HG02623 (cell line): Measurements from ENCODE around the gene TGFB2.

Experiments
- ATAC-seq: cut with Tn5 transposase; IDR thresholded peaks from one replicate; pipeline ENCODE4 v1.9.1; 2021; ENCODE audit warnings: moderate library complexity; ENCODE audit not compliant: unreplicated experiment

TGFB2 gene

GRCh38 chr1:218361298-218362065, 16.3 kb downstream of the TGFB2 start:
- no peak for ATAC-seq

- no peak for ATAC-seq
Observed at GRCh38 chr1:218362418-218363076, 17.4 kb downstream of the TGFB2 start.

- no peak for ATAC-seq
Observed at GRCh38 chr1:218363141-218363540, 18.0 kb downstream of the TGFB2 start.

- ATAC-seq: no peak
Observed at GRCh38 chr1:218364028-218364710, 19.0 kb downstream of the TGFB2 start.

- no peak for ATAC-seq
Observed at GRCh38 chr1:218365226-218365999, 20.3 kb downstream of the TGFB2 start.

GRCh38 chr1:218366322-218367052, 21.4 kb downstream of the TGFB2 start:
- no peak for ATAC-seq

- no peak for ATAC-seq
Observed at GRCh38 chr1:218367118-218367517, 22.0 kb downstream of the TGFB2 start.

GRCh38 chr1:218368686-218369085, 23.6 kb downstream of the TGFB2 start:
- no peak for ATAC-seq

- no peak for ATAC-seq
Observed at GRCh38 chr1:218369688-218370511, 24.8 kb downstream of the TGFB2 start.

GRCh38 chr1:218371927-218372672, 27.0 kb downstream of the TGFB2 start:
- ATAC-seq: no peak

GRCh38 chr1:218374401-218375353, 29.5 kb downstream of the TGFB2 start:
- ATAC-seq: no peak

GRCh38 chr1:218376722-218377121, 31.6 kb downstream of the TGFB2 start:
- ATAC-seq: no peak

GRCh38 chr1:218377143-218377660, 32.1 kb downstream of the TGFB2 start:
- peak; percentile 53 for ATAC-seq

GRCh38 chr1:218380125-218380977, 35.2 kb downstream of the TGFB2 start:
- ATAC-seq: no peak

GRCh38 chr1:218382261-218382660, 37.1 kb downstream of the TGFB2 start:
- ATAC-seq: no peak

GRCh38 chr1:218383051-218383450, 37.9 kb downstream of the TGFB2 start:
- ATAC-seq: no peak

GRCh38 chr1:218383681-218384080, 38.5 kb downstream of the TGFB2 start:
- ATAC-seq: no peak
